GM21390 (cell line): Measurements from ENCODE around the gene FAM98C.
"Not testable (repeated sequence)": the region's sequence is repeated elsewhere in the genome, so short reads cannot be mapped to it uniquely, and the experiment has no call there.

Source experiments
- ATAC-seq: cut with Tn5 transposase; IDR thresholded peaks from one replicate; pipeline ENCODE4 v1.9.1; 2021; ENCODE audit not compliant: unreplicated experiment

Gene FAM98C

GRCh38 chr19:38395381-38396114, 7.3 kb upstream of the FAM98C start:
- ATAC-seq = no peak

DNA sequence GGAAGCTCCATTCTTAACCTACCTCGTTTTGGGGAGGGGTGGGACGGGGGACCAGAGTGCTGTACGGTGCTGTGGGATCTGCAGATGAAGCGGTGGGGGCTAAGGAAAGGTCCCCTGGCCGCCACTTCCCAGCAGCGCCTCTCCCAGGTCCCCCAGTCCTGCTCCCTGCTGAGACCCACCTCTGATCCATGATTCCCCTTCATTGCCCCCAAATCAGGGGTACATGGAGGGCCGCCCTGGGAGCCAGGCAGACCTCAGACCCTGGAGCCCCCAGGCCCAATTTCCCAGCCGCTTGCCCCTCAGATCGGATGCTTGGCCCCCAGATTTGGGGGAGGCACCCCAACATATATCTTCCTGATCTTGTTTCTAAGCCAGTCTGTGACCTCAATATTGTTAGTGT, 3.8 kb upstream of the FAM98C start:
- no peak for ATAC-seq

DNA sequence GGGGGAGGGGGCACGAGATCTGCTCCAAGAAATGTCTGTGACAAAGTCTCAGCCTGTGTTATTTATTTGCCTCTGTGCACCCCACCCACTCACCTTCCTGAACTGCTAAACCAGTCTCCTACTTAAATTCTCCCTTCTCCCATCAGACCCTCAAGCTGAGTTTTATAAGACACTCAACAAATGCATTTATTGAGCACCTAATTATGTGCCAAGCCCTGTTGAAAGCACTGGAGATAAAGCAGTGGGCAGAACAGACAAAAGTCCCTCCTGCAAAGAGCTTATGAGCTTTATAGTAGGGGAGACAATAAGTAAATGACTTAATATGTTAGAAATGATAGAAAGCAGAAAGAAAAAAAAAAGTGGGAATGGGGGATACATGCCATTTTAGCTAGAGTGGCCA, 3.4 kb upstream of the FAM98C start:
- ATAC-seq = no peak

DNA sequence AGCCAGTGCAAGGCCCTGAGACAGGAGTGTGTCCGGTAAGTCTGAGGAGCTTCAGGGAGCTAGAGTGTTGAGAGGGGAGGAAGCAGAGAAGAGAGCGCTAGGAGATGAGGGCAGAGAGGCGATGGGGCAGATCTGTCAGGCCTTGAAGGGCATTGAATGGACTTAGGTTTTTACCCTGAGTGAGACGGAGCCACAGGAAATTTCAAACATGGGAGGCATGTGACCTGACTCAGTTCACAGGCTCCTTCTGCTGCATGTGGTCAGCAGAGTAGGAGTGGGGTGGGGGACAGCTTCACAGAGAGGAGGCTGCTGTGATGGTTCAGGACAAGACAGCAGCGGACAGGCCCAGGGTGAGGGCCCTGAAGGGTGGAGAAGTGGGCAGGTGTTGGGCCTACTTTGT, 2.5 kb upstream of the FAM98C start:
- ATAC-seq = no peak

DNA sequence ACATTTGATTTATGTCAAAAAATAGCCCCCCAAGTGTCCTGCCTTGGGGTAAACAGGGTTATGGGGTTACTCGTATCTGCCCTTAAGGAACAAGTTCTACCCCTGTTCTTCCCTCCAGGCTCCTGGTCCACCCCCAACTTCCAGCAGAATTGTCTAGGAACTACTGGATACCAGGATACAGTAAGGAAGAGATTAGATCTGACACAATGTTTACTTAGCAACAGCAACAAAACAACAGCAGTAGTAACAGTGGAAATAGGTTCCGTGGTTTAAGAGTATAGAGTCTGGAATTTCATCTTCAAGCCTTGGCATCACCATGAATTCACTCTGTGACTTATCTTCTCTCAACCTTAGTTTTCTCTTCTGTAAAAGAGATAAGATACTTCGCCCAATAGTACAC, 1.7 kb upstream of the FAM98C start:
- ATAC-seq = no peak

DNA sequence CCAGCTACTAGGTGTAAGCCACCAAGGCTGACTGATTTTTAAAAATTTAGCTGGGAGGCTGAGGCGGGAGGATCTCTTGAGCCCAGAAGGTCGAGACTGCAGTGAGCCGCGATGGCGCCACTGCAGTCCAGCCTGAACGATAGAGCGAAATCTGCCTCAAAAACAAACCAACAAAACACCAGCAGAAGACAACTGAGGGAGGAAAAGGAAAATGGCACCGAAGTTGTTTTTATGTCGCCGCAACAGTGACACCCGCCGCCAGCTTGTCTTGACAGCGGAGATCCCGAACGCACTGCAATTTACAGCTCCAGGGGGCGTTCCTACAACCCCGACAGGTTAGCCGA, 298 bp upstream of the FAM98C start:
- peak; percentile 7 for ATAC-seq

DNA sequence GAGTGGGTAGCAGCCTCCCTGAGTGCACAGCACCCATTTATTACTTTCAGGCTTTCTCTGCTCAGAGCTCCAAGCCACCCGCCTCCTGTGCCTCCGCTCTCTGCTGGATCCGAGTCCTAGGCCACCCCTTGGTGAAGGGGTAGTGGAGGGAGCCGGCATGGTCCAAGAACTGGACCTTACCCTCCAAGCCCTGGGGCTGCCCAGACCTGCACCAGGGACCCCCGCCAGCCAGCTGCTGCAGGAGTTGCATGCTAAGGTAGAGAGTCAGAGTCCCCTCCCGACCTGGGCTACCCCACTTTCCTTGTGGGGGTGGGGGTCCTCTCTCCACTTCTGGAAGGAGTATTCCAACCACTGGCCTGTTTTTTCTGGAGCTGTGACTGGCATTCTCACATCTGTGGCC, 2.0 kb downstream of the FAM98C start:
- ATAC-seq = no peak

- no peak for ATAC-seq
Measured at GRCh38 chr19:38405276-38405675, 2.4 kb downstream of the FAM98C start.

GRCh38 chr19:38409631-38410133, 6.8 kb downstream of the FAM98C start:
- no peak for ATAC-seq

GRCh38 chr19:38410407-38410806, 7.5 kb downstream of the FAM98C start:
- ATAC-seq = not testable (repeated sequence)

DNA sequence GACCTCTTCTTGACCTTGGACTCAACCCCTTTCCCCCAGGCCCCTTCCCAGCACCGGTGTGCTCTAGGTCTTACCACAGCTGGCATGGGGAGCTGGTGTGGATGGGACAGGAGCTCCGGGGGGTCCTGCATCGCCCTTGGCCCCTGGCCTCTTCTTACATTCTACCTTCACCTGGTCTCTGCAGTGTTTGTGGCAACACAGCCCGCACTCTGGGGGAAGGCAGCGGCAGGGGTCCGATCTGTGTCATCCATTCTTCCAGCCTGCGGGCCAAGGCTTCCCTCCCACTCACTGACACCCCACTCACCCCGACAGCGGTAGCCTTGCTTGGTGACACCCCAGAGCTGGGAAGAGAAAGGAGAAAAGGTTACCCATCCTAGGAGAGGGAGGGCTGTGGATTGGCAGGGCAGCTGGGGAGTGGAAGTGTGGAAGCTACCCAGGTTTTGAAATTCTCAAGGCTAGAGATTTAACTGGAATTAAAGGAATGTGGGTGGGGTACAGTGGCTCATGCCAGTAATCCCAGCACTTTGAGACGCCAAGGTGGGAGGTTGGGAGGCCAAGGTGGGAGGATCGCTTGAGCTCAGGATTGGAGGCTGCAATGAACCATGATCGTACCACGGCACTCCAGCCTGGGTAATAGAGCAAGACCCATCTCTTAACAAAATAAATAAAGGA, 8.3 kb downstream of the FAM98C start:
- no peak for ATAC-seq

DNA sequence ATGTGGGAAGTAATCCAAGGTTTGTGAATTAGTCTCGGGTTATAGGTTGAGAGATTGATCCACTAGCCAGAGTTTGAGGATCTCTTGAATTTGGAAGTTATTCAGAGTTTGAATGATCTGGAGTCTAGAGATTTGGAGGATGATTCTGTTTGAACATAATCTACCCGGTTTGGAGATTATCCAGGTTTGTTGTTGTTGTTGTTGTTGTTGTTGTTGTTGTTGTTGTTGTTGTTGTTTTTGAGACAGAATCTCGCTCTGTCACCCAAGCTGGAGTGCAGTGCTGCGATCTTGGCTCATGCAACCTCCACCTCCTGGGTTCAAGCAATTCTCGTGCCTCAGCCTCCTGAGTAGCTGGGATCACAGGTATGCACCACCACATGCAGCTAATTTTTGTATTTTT, 9.0 kb downstream of the FAM98C start:
- ATAC-seq = not testable (repeated sequence)

DNA sequence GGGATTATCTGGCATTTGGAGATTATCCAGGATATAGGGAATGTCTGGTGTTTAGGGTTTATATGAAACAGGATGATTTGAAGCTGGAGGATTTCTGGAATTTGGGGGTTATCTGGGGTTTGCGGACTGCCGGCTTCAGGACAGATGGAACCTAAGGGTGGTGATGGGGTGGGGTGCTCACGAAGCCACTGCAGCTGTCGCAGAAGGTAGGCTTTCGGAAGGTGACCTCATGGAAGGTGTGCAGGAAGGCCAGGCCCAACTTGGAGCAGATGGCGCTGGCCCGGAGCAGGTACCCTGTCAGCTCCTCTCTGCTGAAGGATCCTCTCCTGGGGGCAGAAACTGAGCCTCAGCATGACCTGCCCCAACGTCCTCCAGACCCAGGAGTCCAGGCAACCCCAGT, 9.6 kb downstream of the FAM98C start:
- no peak for ATAC-seq

GRCh38 chr19:38412961-38413360, 10.1 kb downstream of the FAM98C start:
- no peak for ATAC-seq

DNA sequence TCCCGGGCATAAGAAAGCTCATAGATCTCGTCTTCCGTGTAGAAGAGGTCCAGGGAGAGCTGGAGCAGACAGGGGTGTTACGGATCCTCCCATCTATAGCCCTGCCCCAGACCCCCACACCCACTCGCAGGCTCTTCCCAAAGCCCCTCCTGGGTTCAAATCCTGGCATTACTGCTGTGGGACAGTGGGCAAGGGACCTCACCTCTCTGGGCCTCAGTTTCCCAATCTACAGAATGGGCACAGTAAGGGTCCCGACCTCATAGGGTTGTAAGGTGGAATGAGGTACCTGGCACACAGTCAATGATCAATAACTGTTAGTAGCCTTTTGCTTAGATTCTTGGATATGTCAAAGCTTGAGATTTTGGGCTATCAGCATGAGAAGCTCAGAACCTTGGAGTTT, 10.5 kb downstream of the FAM98C start:
- no peak for ATAC-seq

DNA sequence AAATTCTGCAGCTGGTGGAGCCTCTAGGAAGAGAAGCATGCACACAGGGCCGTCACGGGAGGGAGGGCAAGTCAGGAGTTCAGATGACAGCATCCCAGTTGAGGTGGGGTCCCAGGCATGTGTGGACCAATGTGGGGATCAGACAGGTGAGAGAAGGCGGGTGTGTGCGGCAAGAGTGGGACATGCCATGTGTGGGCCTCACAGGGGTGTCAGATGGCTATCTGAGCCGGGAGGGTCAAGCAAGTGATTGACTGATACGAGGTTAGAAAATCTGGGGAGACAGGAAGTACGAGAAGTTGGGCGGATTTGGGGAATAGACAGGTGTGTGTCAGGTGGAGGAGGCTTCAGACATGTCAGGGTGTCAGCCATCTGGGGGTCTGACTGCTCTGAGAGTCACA, 14.3 kb downstream of the FAM98C start:
- no peak for ATAC-seq

DNA sequence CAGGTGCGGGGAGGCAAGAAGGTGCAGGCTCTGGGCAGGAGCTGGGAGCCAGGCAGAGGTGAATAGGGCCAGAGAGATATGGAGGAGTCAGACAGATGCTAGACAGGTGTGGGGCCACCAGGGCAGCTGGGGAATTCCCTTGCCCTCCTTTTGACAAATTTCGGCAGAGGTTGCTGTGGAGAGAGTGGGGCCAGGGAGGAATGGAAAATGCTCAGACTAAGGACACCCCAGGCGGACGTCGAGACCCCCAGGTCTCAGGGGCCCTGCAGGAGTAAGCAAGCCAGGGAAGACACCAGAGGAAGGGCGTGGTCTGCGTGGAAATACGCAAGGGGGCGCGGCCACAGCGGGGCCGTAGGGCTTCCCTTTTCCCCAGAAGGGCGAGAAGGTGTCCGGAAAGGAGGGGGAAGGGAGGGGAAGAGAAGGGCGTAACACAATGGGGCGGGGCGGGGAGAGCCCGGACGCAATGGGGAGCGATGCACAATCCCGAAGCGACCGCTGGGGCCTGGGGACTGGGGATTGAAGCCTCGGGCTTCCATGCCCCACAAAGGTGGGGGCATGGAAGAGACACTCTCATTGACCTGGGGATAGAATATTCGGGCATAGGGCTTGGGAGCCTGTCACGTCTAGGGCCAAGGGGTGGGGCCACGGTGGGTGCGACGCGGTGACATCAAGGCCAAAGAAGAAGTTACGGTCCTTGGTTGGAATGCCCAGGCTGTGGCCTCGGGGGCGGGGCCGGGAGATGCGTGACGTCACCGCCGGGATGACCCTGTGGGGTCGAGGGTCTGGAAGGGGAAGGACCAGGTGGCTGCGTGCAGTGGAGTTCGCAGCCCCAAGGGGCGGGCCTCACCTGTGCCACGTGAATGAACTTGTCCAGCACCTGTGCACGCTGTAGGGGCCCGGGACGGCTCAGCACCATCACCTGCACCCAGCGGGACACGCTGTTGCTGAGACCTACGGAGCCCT, 14.9 kb downstream of the FAM98C start:
- ATAC-seq = no peak

GRCh38 chr19:38420935-38421334, 18.0 kb downstream of the FAM98C start:
- ATAC-seq = no peak

- no peak for ATAC-seq
Measured at GRCh38 chr19:38421856-38422255, 19.0 kb downstream of the FAM98C start.

DNA sequence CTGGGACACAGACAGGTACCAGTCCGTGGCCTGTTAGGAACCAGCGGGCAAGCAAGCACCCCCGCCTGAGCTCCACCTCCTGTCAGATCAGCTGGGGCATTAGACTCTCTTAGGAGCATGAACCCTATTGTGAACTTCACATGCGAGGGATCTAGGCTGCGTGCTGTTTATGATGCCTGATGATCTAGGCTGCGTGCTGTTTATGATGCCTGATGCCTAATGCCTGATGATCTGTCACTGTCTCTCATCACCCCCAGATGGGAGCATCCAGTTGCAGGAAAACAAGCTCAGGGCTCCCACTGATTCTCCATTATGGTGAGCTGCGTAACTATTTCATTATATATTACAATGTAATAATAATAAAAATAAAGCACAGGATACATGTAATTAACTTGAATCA, 19.5 kb downstream of the FAM98C start:
- no peak for ATAC-seq

- ATAC-seq = no peak
Measured at GRCh38 chr19:38424272-38424671, 21.4 kb downstream of the FAM98C start.
